Activated naive CD8-positive, alpha-beta T cell treated with anti-CD3 and anti-CD28 coated beads for 36 hours (primary cell): ENCODE data around the gene CRIP1. TPM values are rescaled to one million over a fixed set of nuclear protein-coding genes. Genes with fewer than 3 reads are reported as not detected.

ENCODE experiments used
- DNase-seq: peaks from one replicate; pipeline ENCODE4 v3.0.0; 2021
- H3K27ac Mint-ChIP-seq: one replicate; pipeline ENCODE4 v1.8.0; 2022; ENCODE audit warnings: mild to moderate bottlenecking, moderate library complexity, mixed read lengths
- H3K27me3 Mint-ChIP-seq: one replicate; pipeline ENCODE4 v1.8.0; 2022; ENCODE audit warnings: mild to moderate bottlenecking, mixed read lengths
- H3K36me3 Mint-ChIP-seq: one replicate; pipeline ENCODE4 v1.8.0; 2021; ENCODE audit warnings: mild to moderate bottlenecking, mixed read lengths
- H3K4me1 Mint-ChIP-seq: one replicate; pipeline ENCODE4 v1.8.0; 2021; ENCODE audit warnings: mixed read lengths
- H3K4me3 Mint-ChIP-seq: one replicate; pipeline ENCODE4 v1.8.0; 2022; ENCODE audit warnings: mild to moderate bottlenecking, moderate library complexity, mixed read lengths
- H3K9me3 Mint-ChIP-seq: one replicate; pipeline ENCODE4 v1.8.0; 2022; ENCODE audit warnings: mixed read lengths
- total RNA-seq, 2 experiments: library from RNA; stranded (reverse); gene quantifications; one replicate each; pipeline ENCODE4 v1.2.3, GENCODE V29; 2021

The CRIP1 gene
- total RNA-seq, 2 experiments from 2014 or later = 82.5 to 87.3 TPM

- H3K9me3 Mint-ChIP-seq = peaks cover 3% of the 10 kb centered on the region
- peaks cover 5% of the 10 kb centered on the region for H3K4me1 Mint-ChIP-seq
- no peak overlapping the region for H3K27ac Mint-ChIP-seq
- no peak for DNase-seq
- no peak overlapping the region for H3K4me3 Mint-ChIP-seq
- H3K27me3 Mint-ChIP-seq = peaks cover 21% of the 10 kb centered on the region
- no peaks in the 10 kb centered on the region for H3K36me3 Mint-ChIP-seq
Measured at GRCh38 chr14:105472486-105472991, 14.1 kb upstream of the CRIP1 start.

GRCh38 chr14:105473033-105473676, 13.5 kb upstream of the CRIP1 start:
- Mint-ChIP-seq H3K4me1 (peaks cover 5% of the 10 kb centered on the region), H3K4me3 (no peak overlapping the region), H3K36me3 (no peaks in the 10 kb centered on the region), H3K9me3 (peaks cover 3% of the 10 kb centered on the region), H3K27me3 (peaks cover 25% of the 10 kb centered on the region), H3K27ac (no peak overlapping the region)
- DNase-seq = no peak

GRCh38 chr14:105473677-105474482, 12.8 kb upstream of the CRIP1 start:
- no peak overlapping the region for H3K4me3 Mint-ChIP-seq
- peaks cover 25% of the 10 kb centered on the region for H3K27me3 Mint-ChIP-seq
- peaks cover 5% of the 10 kb centered on the region for H3K4me1 Mint-ChIP-seq
- peak; percentile 50 for DNase-seq
- peaks cover 3% of the 10 kb centered on the region for H3K9me3 Mint-ChIP-seq
- no peaks in the 10 kb centered on the region for H3K36me3 Mint-ChIP-seq
- no peak overlapping the region for H3K27ac Mint-ChIP-seq

GRCh38 chr14:105474483-105475268, 12.0 kb upstream of the CRIP1 start, which contains the start of gene CRIP2:
Gene CRIP2 (plus strand): TSS chr14:105474821. CDS start chr14:105474863, 42 bp downstream.
- Mint-ChIP-seq H3K27ac (no peak within 1 kb of the TSS), H3K4me3 (peak within 1 kb of the TSS; percentile 42), H3K27me3 (peaks cover 28% of the 10 kb centered on the region), H3K9me3 (peaks cover 3% of the 10 kb centered on the region), H3K36me3 (no peaks in the 10 kb centered on the region), H3K4me1 (peaks cover 6% of the 10 kb centered on the region)
- peak; percentile 57 for DNase-seq

- Mint-ChIP-seq H3K36me3 (no peaks in the 10 kb centered on the region), H3K4me3 (peak overlapping the region; percentile 42), H3K27me3 (peaks cover 33% of the 10 kb centered on the region), H3K27ac (no peak overlapping the region), H3K4me1 (peaks cover 10% of the 10 kb centered on the region), H3K9me3 (peaks cover 3% of the 10 kb centered on the region)
- DNase-seq = no peak
Measured at GRCh38 chr14:105475269-105476096, 11.2 kb upstream of the CRIP1 start.

- no peak for DNase-seq
- H3K4me3 Mint-ChIP-seq = no peak overlapping the region
- H3K9me3 Mint-ChIP-seq = peaks cover 3% of the 10 kb centered on the region
- no peaks in the 10 kb centered on the region for H3K36me3 Mint-ChIP-seq
- H3K27ac Mint-ChIP-seq = no peak overlapping the region
- H3K27me3 Mint-ChIP-seq = peaks cover 33% of the 10 kb centered on the region
- peaks cover 14% of the 10 kb centered on the region for H3K4me1 Mint-ChIP-seq
Measured at GRCh38 chr14:105476097-105476830, 10.4 kb upstream of the CRIP1 start.

- Mint-ChIP-seq H3K9me3 (peaks cover 3% of the 10 kb centered on the region), H3K27ac (no peak overlapping the region), H3K4me3 (peak overlapping the region; percentile 40), H3K36me3 (no peaks in the 10 kb centered on the region), H3K4me1 (peaks cover 17% of the 10 kb centered on the region), H3K27me3 (peaks cover 33% of the 10 kb centered on the region)
- no peak for DNase-seq
Measured at GRCh38 chr14:105476831-105477659, 9.6 kb upstream of the CRIP1 start.

GRCh38 chr14:105477660-105478397, 8.9 kb upstream of the CRIP1 start:
- H3K27me3 Mint-ChIP-seq = peaks cover 33% of the 10 kb centered on the region
- no peak for DNase-seq
- H3K4me1 Mint-ChIP-seq = peaks cover 23% of the 10 kb centered on the region
- H3K27ac Mint-ChIP-seq = no peak overlapping the region
- peaks cover 3% of the 10 kb centered on the region for H3K9me3 Mint-ChIP-seq
- H3K4me3 Mint-ChIP-seq = no peak overlapping the region
- H3K36me3 Mint-ChIP-seq = no peaks in the 10 kb centered on the region

GRCh38 chr14:105478398-105479251, 8.1 kb upstream of the CRIP1 start:
- Mint-ChIP-seq H3K36me3 (no peaks in the 10 kb centered on the region), H3K4me3 (no peak overlapping the region), H3K27ac (no peak overlapping the region), H3K27me3 (peaks cover 33% of the 10 kb centered on the region), H3K9me3 (peaks cover 3% of the 10 kb centered on the region), H3K4me1 (peaks cover 23% of the 10 kb centered on the region)
- no peak for DNase-seq

- peak overlapping the region; percentile 38 for H3K4me3 Mint-ChIP-seq
- H3K9me3 Mint-ChIP-seq = peaks cover 3% of the 10 kb centered on the region
- H3K36me3 Mint-ChIP-seq = no peaks in the 10 kb centered on the region
- no peak overlapping the region for H3K27ac Mint-ChIP-seq
- no peak for DNase-seq
- peaks cover 27% of the 10 kb centered on the region for H3K4me1 Mint-ChIP-seq
- H3K27me3 Mint-ChIP-seq = peaks cover 33% of the 10 kb centered on the region
Measured at GRCh38 chr14:105479431-105480158, 7.1 kb upstream of the CRIP1 start.

GRCh38 chr14:105480199-105480746, 6.4 kb upstream of the CRIP1 start:
- H3K36me3 Mint-ChIP-seq = no peaks in the 10 kb centered on the region
- H3K4me3 Mint-ChIP-seq = no peak overlapping the region
- H3K9me3 Mint-ChIP-seq = peaks cover 3% of the 10 kb centered on the region
- no peak for DNase-seq
- H3K27ac Mint-ChIP-seq = no peak overlapping the region
- H3K27me3 Mint-ChIP-seq = peaks cover 32% of the 10 kb centered on the region
- H3K4me1 Mint-ChIP-seq = peaks cover 30% of the 10 kb centered on the region
